CD4-positive, alpha-beta T cell treated with Interleukin-21 for 1 hour (primary cell): ENCODE measurements around the gene SIK3.

Source experiments
- DNase-seq: peaks from one replicate; pipeline ENCODE4 v3.0.0-alpha.2; 2020

SIK3 gene

GRCh38 chr11:116962108-116962507, 136.1 kb downstream of the SIK3 start:
- no peak for DNase-seq

- DNase-seq, result no peak
These were observed 137.3 kb downstream of the SIK3 start for GRCh38 chr11:116960930-116961329.

- no peak for DNase-seq
These were observed 140.0 kb downstream of the SIK3 start for GRCh38 chr11:116958246-116958645.

- no peak for DNase-seq
These were observed 142.3 kb downstream of the SIK3 start for GRCh38 chr11:116955949-116956348.

GRCh38 chr11:116955548-116955947, 142.7 kb downstream of the SIK3 start:
- DNase-seq, result peak; percentile 44

GRCh38 chr11:116953530-116954285, 144.5 kb downstream of the SIK3 start:
- DNase-seq, result peak; percentile 55

GRCh38 chr11:116951762-116952161, 146.5 kb downstream of the SIK3 start:
- DNase-seq, result no peak

- no peak for DNase-seq
These were observed 148.0 kb downstream of the SIK3 start for GRCh38 chr11:116950210-116950609.

GRCh38 chr11:116948391-116948790, 149.8 kb downstream of the SIK3 start:
- DNase-seq, result no peak

- DNase-seq, result no peak
These were observed 151.8 kb downstream of the SIK3 start for GRCh38 chr11:116946414-116946813.

- DNase-seq, result no peak
These were observed 158.7 kb downstream of the SIK3 start for GRCh38 chr11:116939499-116939898.

GRCh38 chr11:116938471-116939070, 159.7 kb downstream of the SIK3 start:
- no peak for DNase-seq

GRCh38 chr11:116936754-116937446, 161.3 kb downstream of the SIK3 start:
- DNase-seq, result no peak

GRCh38 chr11:116935514-116935913, 162.7 kb downstream of the SIK3 start:
- DNase-seq, result no peak

GRCh38 chr11:116935089-116935488, 163.1 kb downstream of the SIK3 start:
- no peak for DNase-seq

- DNase-seq, result no peak
These were observed 164.3 kb downstream of the SIK3 start for GRCh38 chr11:116933961-116934360.

GRCh38 chr11:116932181-116932580, 166.0 kb downstream of the SIK3 start:
- DNase-seq, result peak; percentile 29

GRCh38 chr11:116931206-116931953, 166.8 kb downstream of the SIK3 start:
- DNase-seq, result peak; percentile 88

GRCh38 chr11:116930586-116930985, 167.6 kb downstream of the SIK3 start:
- peak; percentile 28 for DNase-seq

GRCh38 chr11:116930177-116930576, 168.1 kb downstream of the SIK3 start:
- peak; percentile 75 for DNase-seq

- no peak for DNase-seq
These were observed 168.7 kb downstream of the SIK3 start for GRCh38 chr11:116929414-116930090.

GRCh38 chr11:116928845-116929244, 169.4 kb downstream of the SIK3 start:
- DNase-seq, result no peak
